ENCODE measurements around the gene WNT3.

- TF ChIP-seq CTCF (IDR thresholded peaks at IDR 0.05) (no peak), POLR2AphosphoS5 (IDR thresholded peaks at IDR 0.05) (no peak)
These were observed 5.2 kb upstream of the WNT3 start for GRCh38 chr17:46823657-46824056.

Data from transverse colon (tissue), 4 donors.